GM23338 (cell line): Measurements from ENCODE around the gene UVRAG. TPM values are rescaled to one million over a fixed set of nuclear protein-coding genes. Genes with fewer than 3 reads are reported as not detected.

Source experiments
- ATAC-seq: fragments of 200-7000 bp; cut with Tn5 transposase; 3 replicates; pipeline ENCODE4 v1.9.1; 2020
- DNase-seq: peaks from one replicate; pipeline ENCODE4 v3.0.0-alpha.2; 2015; ENCODE audit warnings: low spot score
- H2AFZ ChIP-seq: fragments of 200-600 bp; sonication (generic); 2 replicates; pipeline ENCODE4 v1.8.0; 2016; ENCODE audit warnings: antibody characterized with exemption, mild to moderate bottlenecking, moderate library complexity
- H3F3A ChIP-seq: fragments of 200-600 bp; sonication (generic); replicated peaks from 2 replicates; pipeline ENCODE4 v1.8.0; 2017; ENCODE audit warnings: antibody characterized with exemption, mixed run types, low read depth
- H3K27ac ChIP-seq: fragments of 200-600 bp; sonication (generic); 2 replicates; pipeline ENCODE4 v1.6.1; 2016; ENCODE audit warnings: low read depth
- H3K27me3 ChIP-seq: fragments of 200-600 bp; sonication (generic); 2 replicates; pipeline ENCODE4 v1.8.0; 2016; ENCODE audit warnings: mild to moderate bottlenecking, mixed run types, moderate library complexity; ENCODE audit not compliant: insufficient read depth
- H3K36me3 ChIP-seq: fragments of 200-600 bp; sonication (generic); 2 replicates; pipeline ENCODE4 v1.8.0; 2016; ENCODE audit warnings: mild to moderate bottlenecking; ENCODE audit not compliant: insufficient read depth
- H3K4me1 ChIP-seq: fragments of 200-600 bp; sonication (generic); 2 replicates; pipeline ENCODE4 v1.8.0; 2016; ENCODE audit warnings: mild to moderate bottlenecking, moderate library complexity; ENCODE audit not compliant: insufficient read depth
- H3K4me2 ChIP-seq: fragments of 200-600 bp; sonication (generic); 2 replicates; pipeline ENCODE4 v1.7.1; 2017; ENCODE audit warnings: mixed run types
- H3K4me3 ChIP-seq: fragments of 200-600 bp; sonication (generic); 2 replicates; pipeline ENCODE4 v1.6.1; 2016; ENCODE audit warnings: mixed run types
- H3K79me2 ChIP-seq: fragments of 200-600 bp; sonication (generic); replicated peaks from 2 replicates; pipeline ENCODE4 v1.8.0; 2017; ENCODE audit warnings: mild to moderate bottlenecking; ENCODE audit not compliant: insufficient read depth
- H3K9me2 ChIP-seq: fragments of 200-600 bp; sonication (generic); 2 replicates; pipeline ENCODE4 v1.8.0; 2017; ENCODE audit not compliant: insufficient read depth
- H4K20me1 ChIP-seq: fragments of 200-600 bp; sonication (generic); replicated peaks from 2 replicates; pipeline ENCODE4 v1.8.0; 2017; ENCODE audit warnings: mild to moderate bottlenecking; ENCODE audit not compliant: insufficient read depth
- H3K27ac Mint-ChIP-seq: 2 replicates; pipeline ENCODE4 v1.8.0; 2020; ENCODE audit warnings: inconsistent platforms, mild to moderate bottlenecking, moderate library complexity, mixed read lengths
- H3K27me3 Mint-ChIP-seq: 3 replicates; pipeline ENCODE4 v1.8.0; 2022; ENCODE audit warnings: low read depth, mild to moderate bottlenecking, moderate library complexity, mixed read lengths, inconsistent platforms; ENCODE audit not compliant: insufficient read depth, poor library complexity
- H3K36me3 Mint-ChIP-seq: 3 replicates; pipeline ENCODE4 v1.8.0; 2021; ENCODE audit warnings: low read depth, mild to moderate bottlenecking, inconsistent platforms, moderate library complexity, mixed read lengths
- H3K4me1 Mint-ChIP-seq: 3 replicates; pipeline ENCODE4 v1.8.0; 2020; ENCODE audit warnings: mild to moderate bottlenecking, inconsistent platforms, mixed read lengths
- H3K4me3 Mint-ChIP-seq: 3 replicates; pipeline ENCODE4 v1.8.0; 2021; ENCODE audit warnings: moderate library complexity, mild to moderate bottlenecking, inconsistent platforms, mixed read lengths
- H3K9me3 Mint-ChIP-seq: 3 replicates; pipeline ENCODE4 v1.8.0; 2020; ENCODE audit warnings: moderate library complexity, mild to moderate bottlenecking, inconsistent platforms, mixed read lengths
- CREB1 ChIP-seq: fragments of 250-450 bp; sonication (Bioruptor Pico); IDR thresholded peaks from 2 replicates; pipeline ENCODE4 v1.5.0; 2020; ENCODE audit warnings: low read depth, mild to moderate bottlenecking, moderate library complexity
- CTCF ChIP-seq, 2 experiments: fragments of 200-600 bp in 1 of 2; sonication (generic) in 1 of 2; conservative IDR thresholded peaks; 2 replicates each; pipeline versions ENCODE4 v1.5.1 to v1.6.1; 2016 to 2017; ENCODE audit warnings: antibody characterized with exemption in 2 of 2, low read depth in 2 of 2, mild to moderate bottlenecking in 2 of 2, moderate library complexity in 1 of 2
- ETS1 ChIP-seq: IDR thresholded peaks from 2 replicates; pipeline ENCODE4 v1.6.1; 2016; ENCODE audit warnings: antibody characterized with exemption
- EZH2 ChIP-seq: fragments of 200-600 bp; sonication (generic); IDR thresholded peaks from one replicate; pipeline ENCODE4 v1.8.0; 2017; ENCODE audit warnings: antibody characterized with exemption, mild to moderate bottlenecking, low read depth; ENCODE audit not compliant: unreplicated experiment
- EZH2phosphoT487 ChIP-seq: fragments of 200-600 bp; sonication (generic); IDR thresholded peaks from one replicate; pipeline ENCODE4 v1.8.1; 2018; ENCODE audit warnings: antibody characterized with exemption; ENCODE audit not compliant: unreplicated experiment
- JUNB ChIP-seq: IDR thresholded peaks from one replicate; pipeline ENCODE4 v1.6.1; 2016; ENCODE audit warnings: antibody characterized with exemption; ENCODE audit not compliant: unreplicated experiment
- NANOG ChIP-seq: IDR thresholded peaks from 2 replicates; pipeline ENCODE4 v1.6.1; 2016; ENCODE audit warnings: antibody characterized with exemption, borderline replicate concordance
- POLR2AphosphoS5 ChIP-seq: IDR thresholded peaks from 2 replicates; pipeline ENCODE4 v1.6.1; 2016; ENCODE audit warnings: antibody characterized with exemption, low read depth
- REST ChIP-seq: IDR thresholded peaks from one replicate; pipeline ENCODE4 v1.6.1; 2018; ENCODE audit warnings: antibody characterized with exemption; ENCODE audit not compliant: unreplicated experiment
- STAT1 ChIP-seq: IDR thresholded peaks from one replicate; pipeline ENCODE4 v1.6.1; 2016; ENCODE audit warnings: antibody characterized with exemption; ENCODE audit not compliant: unreplicated experiment
- ZNF114 ChIP-seq: fragments of 250-450 bp; sonication (Bioruptor Pico); IDR thresholded peaks from 2 replicates; pipeline ENCODE4 v1.5.0; 2020; ENCODE audit warnings: mild to moderate bottlenecking, moderate library complexity
- ZNF331 ChIP-seq: fragments of 250-450 bp; sonication (Bioruptor Pico); IDR thresholded peaks from 2 replicates; pipeline ENCODE4 v1.5.0; 2020; ENCODE audit warnings: low read depth, mild to moderate bottlenecking, moderate library complexity
- ZNF462 ChIP-seq: fragments of 250-450 bp; sonication (Bioruptor Pico); IDR thresholded peaks from 2 replicates; pipeline ENCODE4 v1.5.0; 2020; ENCODE audit warnings: mild to moderate bottlenecking, moderate library complexity
- polyA plus RNA-seq: library from polyadenylated mRNA; unstranded; fragments of >200 nt; fragmentation: Nextera tagmentation; extraction: Ambion mirVana; gene quantifications from 2 replicates; pipeline ENCODE4 v1.2.1, GENCODE V29; 2016
- total RNA-seq: library from RNA; depleted of rRNA; stranded (reverse); fragments of >200 nt; shearing (Covaris generic); gene quantifications from 2 replicates; pipeline ENCODE4 v1.2.3, GENCODE V29; 2014

UVRAG gene
- total and polyA plus RNA-seq, 2 experiments from 2014 or later: 15.3 to 17.4 TPM

GRCh38 chr11:76064192-76064591 lies 249.2 kb downstream of the UVRAG start:
- H3K27me3 Mint-ChIP-seq: peaks cover 2% of the 10 kb centered on the region
- peaks cover 26% of the 10 kb centered on the region for H3K36me3 Mint-ChIP-seq

More at GRCh38 chr11:76064192-76064591, 249.2 kb downstream of the UVRAG start:
- Histone ChIP-seq H3K79me2 (no peaks in the 10 kb centered on the region), H4K20me1 (no peaks in the 10 kb centered on the region), H2AFZ (no peak overlapping the region), H3K4me1 (peaks cover 38% of the 10 kb centered on the region), H3K27me3 (no peaks in the 10 kb centered on the region), H3K27ac (no peak overlapping the region), H3K4me2 (peak overlapping the region; percentile 16), H3K36me3 (no peaks in the 10 kb centered on the region), H3K4me3 (no peak overlapping the region), H3K9me2 (no peaks in the 10 kb centered on the region), H3F3A (no peaks in the 10 kb centered on the region)
- peak; percentile 17 for DNase-seq
- peak; percentile 51 for ATAC-seq
- Mint-ChIP-seq H3K4me1 (peaks cover 44% of the 10 kb centered on the region), H3K27ac (no peak overlapping the region), H3K9me3 (peaks cover 10% of the 10 kb centered on the region; the same call in 1 of the 3 replicates), H3K4me3 (no peak overlapping the region)
- TF ChIP-seq JUNB (no peak), REST (no peak), EZH2phosphoT487 (no peak), EZH2 (no peak), ETS1 (no peak), ZNF462 (CRISPR knock-in tag) (no peak), NANOG (no peak), ZNF114 (CRISPR knock-in tag) (no peak), CTCF (conservative IDR thresholded peaks at IDR 0.05; ENCODE audit: low read depth in 2 of 2) (no peak), CREB1 (CRISPR knock-in tag) (no peak), POLR2AphosphoS5 (no peak), ZNF331 (CRISPR knock-in tag) (no peak), STAT1 (no peak)
